Common myeloid progenitor, CD34-positive (primary cell): Measurements from ENCODE around the gene KIAA1217.

Source experiments
- CTCF ChIA-PET: fragments of 350-600 bp; sonication (Branson Sonifier 250); formaldehyde crosslinking; loops from one replicate; lab custom pipeline; 2021; ENCODE audit warnings: antibody characterized with exemption; lab: Charles Lee
- POLR2A ChIA-PET: fragments of 350-600 bp; sonication (Branson Sonifier 250); formaldehyde crosslinking; loops from one replicate; lab custom pipeline; 2021; ENCODE audit warnings: antibody characterized with exemption; lab: Charles Lee
- DNase-seq, 3 donors: peaks; one replicate each; pipeline versions ENCODE4 v3.0.0 to v3.0.0-alpha.2; 2013
- H3K27ac ChIP-seq, 2 experiments: 1 replicate in 1 of 2; 2 replicates in 1 of 2; pipeline ENCODE4 v1.7.0; 2013; ENCODE audit warnings: inconsistent platforms in 2 of 2, low read length in 2 of 2, mild to moderate bottlenecking in 2 of 2, low read depth in 1 of 2, moderate library complexity in 1 of 2; ENCODE audit not compliant: severe bottlenecking in 2 of 2, insufficient read depth in 1 of 2, poor library complexity in 1 of 2
- H3K27me3 ChIP-seq, 5 experiments: replicated peaks in 2 of 5; 1 replicate in 3 of 5; 2 replicates in 2 of 5; pipeline versions ENCODE4 v1.6.1 to v1.7.0; 2013; ENCODE audit warnings: low read length in 4 of 5, mild to moderate bottlenecking in 2 of 5, moderate library complexity in 2 of 5, inconsistent platforms in 1 of 5; ENCODE audit not compliant: insufficient read depth in 5 of 5, control insufficient read depth in 4 of 5
- H3K36me3 ChIP-seq, 4 experiments: 1 replicate in 2 of 4; 2 replicates in 2 of 4; pipeline versions ENCODE4 v1.6.1 to v1.7.0; 2013; ENCODE audit warnings: low read length in 3 of 4, control low read depth in 1 of 4, mild to moderate bottlenecking in 1 of 4; ENCODE audit not compliant: control insufficient read depth in 4 of 4, insufficient read depth in 4 of 4
- H3K4me1 ChIP-seq, 4 experiments: 1 replicate in 3 of 4; 2 replicates in 1 of 4; pipeline versions ENCODE4 v1.6.1 to v1.7.1; 2013; ENCODE audit warnings: low read length in 3 of 4, mild to moderate bottlenecking in 3 of 4, control low read depth in 1 of 4, inconsistent platforms in 1 of 4, moderate library complexity in 1 of 4; ENCODE audit not compliant: control insufficient read depth in 4 of 4, insufficient read depth in 4 of 4; ENCODE audit errors: control extremely low read depth in 1 of 4
- H3K4me3 ChIP-seq, 7 experiments: 1 replicate in 4 of 7; 2 replicates in 3 of 7; pipeline versions ENCODE4 v1.5.1 to v1.7.0; 2013; ENCODE audit warnings: mild to moderate bottlenecking in 7 of 7, low read length in 6 of 7, moderate library complexity in 6 of 7, inconsistent platforms in 2 of 7, low read depth in 2 of 7, control low read depth in 1 of 7; ENCODE audit not compliant: insufficient read depth in 4 of 7, control insufficient read depth in 1 of 7; ENCODE audit errors: extremely low read depth in 1 of 7
- H3K9me3 ChIP-seq, 5 experiments: 1 replicate in 4 of 5; 2 replicates in 1 of 5; pipeline versions ENCODE4 v1.6.1 to v1.7.1; 2013; ENCODE audit warnings: low read length in 4 of 5, mild to moderate bottlenecking in 2 of 5, inconsistent platforms in 1 of 5, low read depth in 1 of 5, moderate library complexity in 1 of 5; ENCODE audit not compliant: control insufficient read depth in 4 of 5, insufficient read depth in 2 of 5; ENCODE audit errors: control extremely low read depth in 1 of 5
- WGBS: methylation state at CpG from one replicate; pipeline ENCODE4 v1.1.5; 2013; ENCODE audit not compliant: insufficient coverage; 5-methylcytosine and 5-hydroxymethylcytosine counted together

The KIAA1217 gene

DNA sequence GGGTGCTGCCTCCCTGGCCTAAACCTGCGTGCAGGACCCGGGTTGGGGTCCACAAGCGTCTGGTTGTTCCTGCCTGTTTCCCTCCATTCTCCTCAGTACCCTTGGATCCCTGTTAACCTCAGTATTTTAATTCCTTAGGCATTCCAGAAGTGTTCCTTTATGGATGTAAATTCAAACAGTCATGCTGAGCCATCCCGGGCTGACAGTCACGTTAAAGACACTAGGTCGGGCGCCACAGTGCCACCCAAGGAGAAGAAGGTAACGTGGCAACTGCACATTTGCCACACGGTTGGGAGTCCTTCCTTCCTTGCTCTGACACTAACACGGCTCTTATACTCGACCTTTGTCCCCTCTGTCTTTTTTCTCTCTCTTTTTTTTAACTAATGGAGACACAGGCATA lies 327.7 kb downstream of the KIAA1217 start:
- Histone ChIP-seq H3K4me3 (no peak overlapping the region), H3K4me1 (no peaks in the 10 kb centered on the region), H3K36me3 (no peaks in the 10 kb centered on the region), H3K27ac (no peak overlapping the region), H3K9me3 (no peaks in the 10 kb centered on the region), H3K27me3 (no peaks in the 10 kb centered on the region)
- CTCF ChIA-PET, result no interaction called here
- 92% methylated on average over 10 of the region's 11 CpGs for WGBS
- no peak for DNase-seq
- POLR2A ChIA-PET, result no interaction called here

DNA sequence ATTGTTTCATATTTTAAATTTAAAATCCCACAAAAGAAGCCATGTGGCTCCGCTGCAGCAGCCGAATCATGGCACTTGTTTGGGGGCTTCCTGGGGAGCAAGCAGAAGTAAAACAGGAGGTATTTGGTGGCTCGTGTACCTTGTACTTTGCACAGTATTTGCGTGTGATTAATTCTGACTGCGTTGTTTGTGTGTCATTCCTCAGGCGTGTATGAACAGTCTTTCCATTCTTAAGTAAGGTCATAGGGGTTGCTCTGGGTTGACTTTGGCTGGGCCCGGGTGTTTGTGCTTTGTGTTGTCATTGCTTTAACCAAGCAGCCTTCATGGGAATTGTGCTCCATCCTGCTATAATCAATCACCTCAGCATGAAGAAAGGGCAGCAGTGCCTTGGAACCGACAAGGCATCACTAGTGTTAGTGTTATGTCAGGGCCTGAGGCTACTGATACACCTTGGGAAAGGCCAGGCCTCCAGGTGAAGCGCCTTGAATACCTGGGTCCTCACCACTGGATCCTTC lies 332.4 kb downstream of the KIAA1217 start:
- no peak overlapping the region for H3K27ac ChIP-seq
- no peaks in the 10 kb centered on the region for H3K4me1 ChIP-seq
- peaks cover 0 to 2% (median 0%) of the 10 kb centered on the region in 5 experiments for H3K27me3 ChIP-seq
- no peak overlapping the region for H3K4me3 ChIP-seq
- WGBS, result 99% methylated on average over 8 of the region's 9 CpGs
- ChIA-PET CTCF (no interaction called here), POLR2A (no interaction called here)
- DNase-seq, result no peak
- no peaks in the 10 kb centered on the region for H3K9me3 ChIP-seq
- H3K36me3 ChIP-seq, result no peaks in the 10 kb centered on the region

DNA sequence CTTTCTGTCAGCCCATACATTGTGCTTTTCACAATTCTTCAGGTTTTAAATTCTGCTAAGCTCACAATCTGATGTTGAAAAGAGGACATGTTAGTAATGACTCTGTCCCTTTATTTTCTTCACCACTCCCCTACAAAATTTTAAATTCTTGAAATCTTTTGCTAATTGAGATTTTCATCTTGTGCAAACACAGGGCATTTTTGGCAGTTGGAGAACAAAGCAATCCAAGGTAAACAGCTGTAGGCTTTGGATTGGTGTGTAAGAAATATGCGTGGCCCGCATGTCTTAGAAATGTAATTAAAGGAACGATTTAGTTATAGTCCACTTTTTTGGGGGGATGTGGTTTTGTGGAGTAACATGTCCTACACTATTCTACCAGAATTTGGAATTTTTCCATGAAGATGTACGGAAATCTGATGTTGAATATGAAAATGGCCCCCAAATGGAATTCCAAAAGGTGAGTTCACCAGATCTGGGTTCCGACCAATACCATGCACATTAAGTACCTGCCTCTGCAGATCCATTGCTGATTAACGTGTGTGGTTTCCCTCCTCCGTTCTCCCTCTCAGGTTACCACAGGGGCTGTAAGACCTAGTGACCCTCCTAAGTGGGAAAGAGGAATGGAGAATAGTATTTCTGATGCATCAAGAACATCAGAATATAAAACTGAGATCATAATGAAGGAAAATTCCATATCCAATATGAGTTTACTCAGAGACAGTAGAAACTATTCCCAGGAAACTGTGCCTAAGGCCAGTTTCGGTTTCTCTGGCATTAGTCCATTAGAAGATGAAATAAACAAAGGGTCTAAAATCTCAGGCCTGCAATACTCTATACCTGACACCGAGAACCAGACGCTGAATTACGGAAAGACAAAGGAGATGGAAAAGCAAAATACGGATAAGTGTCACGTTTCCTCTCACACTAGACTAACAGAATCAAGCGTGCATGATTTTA lies 333.7 kb downstream of the KIAA1217 start:
- WGBS, result 95% methylated on average over 10 of the region's 14 CpGs
- H3K4me3 ChIP-seq, result no peak overlapping the region
- H3K27me3 ChIP-seq, result peaks cover 0 to 2% (median 0%) of the 10 kb centered on the region in 5 experiments
- no peaks in the 10 kb centered on the region for H3K36me3 ChIP-seq
- POLR2A ChIA-PET, result no interaction called here
- H3K4me1 ChIP-seq, result no peaks in the 10 kb centered on the region
- no peak overlapping the region for H3K27ac ChIP-seq
- H3K9me3 ChIP-seq, result no peaks in the 10 kb centered on the region
- DNase-seq, result no peak
- CTCF ChIA-PET, result no interaction called here

DNA sequence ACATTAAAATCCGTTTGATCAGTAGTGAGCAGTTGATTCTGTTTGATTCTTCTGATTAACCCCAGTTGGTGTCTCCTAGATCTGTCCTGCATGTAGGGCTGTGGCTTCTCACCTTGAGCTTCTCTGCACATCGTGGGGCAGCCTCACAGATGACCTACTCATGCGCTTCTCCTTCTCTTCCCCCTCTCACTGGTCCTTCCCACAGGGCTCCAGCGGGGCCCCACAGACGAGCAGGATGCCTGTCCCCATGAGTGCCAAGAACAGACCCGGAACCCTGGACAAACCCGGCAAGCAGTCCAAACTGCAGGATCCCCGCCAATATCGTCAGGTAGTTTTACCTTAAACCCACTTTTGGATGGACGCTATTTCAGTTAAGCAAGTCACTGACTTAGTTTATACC lies 335.8 kb downstream of the KIAA1217 start:
- H3K36me3 ChIP-seq, result no peaks in the 10 kb centered on the region
- CTCF ChIA-PET, result no interaction called here
- H3K9me3 ChIP-seq, result no peaks in the 10 kb centered on the region
- no peaks in the 10 kb centered on the region for H3K4me1 ChIP-seq
- H3K27me3 ChIP-seq, result peaks cover 0 to 2% (median 0%) of the 10 kb centered on the region in 5 experiments
- no peak overlapping the region for H3K4me3 ChIP-seq
- POLR2A ChIA-PET, result no interaction called here
- 93% methylated on average over 10 of the region's 10 CpGs for WGBS
- no peak overlapping the region for H3K27ac ChIP-seq
- no peak for DNase-seq

DNA sequence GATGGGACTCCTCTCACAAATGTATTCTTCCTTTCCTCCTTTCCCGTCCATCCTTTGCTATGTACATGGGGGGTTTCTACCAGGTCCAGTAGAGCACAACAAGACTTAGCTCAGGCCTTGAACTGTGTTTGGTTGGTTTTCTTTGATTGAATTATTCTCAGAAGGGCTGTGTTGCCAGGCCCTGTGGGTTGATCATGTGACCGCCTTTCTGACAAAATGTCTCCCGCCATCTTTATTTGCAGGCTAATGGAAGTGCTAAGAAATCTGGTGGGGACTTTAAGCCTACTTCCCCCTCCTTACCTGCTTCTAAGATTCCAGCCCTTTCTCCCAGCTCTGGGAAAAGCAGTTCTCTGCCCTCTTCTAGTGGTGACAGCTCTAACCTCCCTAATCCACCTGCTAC lies 336.6 kb downstream of the KIAA1217 start:
- ChIA-PET POLR2A (no interaction called here), CTCF (no interaction called here)
- Histone ChIP-seq H3K4me3 (no peak overlapping the region), H3K9me3 (no peaks in the 10 kb centered on the region), H3K36me3 (no peaks in the 10 kb centered on the region), H3K27me3 (peaks cover 0 to 2% (median 0%) of the 10 kb centered on the region in 5 experiments), H3K4me1 (no peaks in the 10 kb centered on the region), H3K27ac (no peak overlapping the region)
- WGBS, result no CpG with 5 or more reads among the region's 3 CpGs
- no peak for DNase-seq

DNA sequence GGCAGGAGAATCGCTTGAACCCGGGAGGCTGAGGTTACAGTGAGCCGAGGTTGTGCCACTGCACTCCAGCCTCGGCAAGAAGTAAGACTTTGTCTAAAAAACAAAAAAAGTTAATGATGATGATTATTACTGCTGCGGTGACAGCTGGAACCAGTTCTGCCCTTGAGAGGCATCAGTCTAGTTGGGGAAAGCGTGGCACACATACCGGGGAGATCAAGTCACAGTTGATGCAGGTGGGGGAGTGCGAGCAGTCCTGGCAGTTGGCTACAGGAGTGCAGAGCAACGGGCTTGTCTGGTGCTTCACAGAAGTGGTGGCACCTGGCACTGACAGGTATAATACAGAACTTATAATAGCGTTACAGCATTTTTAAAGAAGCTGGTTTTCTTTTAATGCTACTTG lies 341.7 kb downstream of the KIAA1217 start:
- POLR2A ChIA-PET, result no interaction called here
- Histone ChIP-seq H3K4me1 (peaks cover 0 to 1% (median 0%) of the 10 kb centered on the region in 4 experiments), H3K4me3 (no peak overlapping the region), H3K27me3 (no peaks in the 10 kb centered on the region), H3K9me3 (no peaks in the 10 kb centered on the region), H3K27ac (no peak overlapping the region), H3K36me3 (no peaks in the 10 kb centered on the region)
- CTCF ChIA-PET, result interaction anchor here (1.0 kb wide), 1 partner anchor 16 kb away, joined by 3 read pairs; no protein-coding TSS in a partner anchor
- 97% methylated on average over 8 of the region's 10 CpGs for WGBS
- no peak for DNase-seq

DNA sequence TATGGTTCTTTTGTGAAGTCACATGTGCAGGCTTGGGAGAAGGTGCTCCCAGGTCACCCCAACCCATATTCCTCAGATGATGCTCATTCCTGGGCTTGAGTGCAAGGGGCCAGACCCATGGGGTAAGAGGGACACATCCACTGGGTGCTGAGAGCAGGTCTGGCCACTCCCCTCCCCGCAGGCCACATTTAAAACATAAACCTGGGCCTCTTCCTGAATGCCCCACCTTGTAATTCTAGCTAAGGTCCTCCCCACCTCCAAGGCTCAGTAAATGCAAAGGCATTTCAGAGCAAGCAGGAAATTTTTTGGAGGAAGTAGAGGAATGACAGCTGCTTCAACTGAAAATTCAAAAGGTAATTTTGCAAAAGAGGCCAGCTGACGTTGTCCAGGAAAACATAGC lies 342.2 kb downstream of the KIAA1217 start:
- no peaks in the 10 kb centered on the region for H3K27me3 ChIP-seq
- H3K4me1 ChIP-seq, result peaks cover 0 to 6% (median under 1%) of the 10 kb centered on the region in 4 experiments
- no peak for DNase-seq
- H3K4me3 ChIP-seq, result no peak overlapping the region
- H3K27ac ChIP-seq, result no peak overlapping the region
- CTCF ChIA-PET, result interaction anchor here (1.2 kb wide), 1 partner anchor 31 kb away, joined by 3 read pairs; no protein-coding TSS in a partner anchor
- WGBS, result 46% methylated on average over 1 of the region's 2 CpGs
- H3K36me3 ChIP-seq, result no peaks in the 10 kb centered on the region
- POLR2A ChIA-PET, result no interaction called here
- no peaks in the 10 kb centered on the region for H3K9me3 ChIP-seq
